Glomerular visceral epithelial cell (primary cell): ENCODE measurements around the gene LCOR.
A peak's percentile ranks its signal among the peaks of the same experiment; 100 is the strongest.

Experiments used
- DNase-seq: peaks from one replicate; pipeline ENCODE4 v3.0.0-alpha.2; 2016; ENCODE audit errors: extremely low spot score

The LCOR gene

GRCh38 chr10:96986200-96986856, 154.2 kb downstream of the LCOR start:
- DNase-seq = no peak

- no peak for DNase-seq
Measured at GRCh38 chr10:96987141-96987841, 155.2 kb downstream of the LCOR start.

- peak; percentile 8 for DNase-seq
Measured at GRCh38 chr10:96987842-96988175, 155.7 kb downstream of the LCOR start.

GRCh38 chr10:96988426-96988825, 156.3 kb downstream of the LCOR start:
- DNase-seq = peak; percentile 46

- peak; percentile 74 for DNase-seq
Measured at GRCh38 chr10:96991313-96991841, 159.3 kb downstream of the LCOR start.

- no peak for DNase-seq
Measured at GRCh38 chr10:96992721-96993120, 160.6 kb downstream of the LCOR start.

- DNase-seq = peak; percentile 46
Measured at GRCh38 chr10:96995851-96996250, 163.8 kb downstream of the LCOR start.

GRCh38 chr10:96996275-96996965, 164.3 kb downstream of the LCOR start:
- peak; percentile 25 for DNase-seq

GRCh38 chr10:96998329-96998888, 166.3 kb downstream of the LCOR start:
- DNase-seq = peak; percentile 89

- DNase-seq = no peak
Measured at GRCh38 chr10:96999337-96999736, 167.2 kb downstream of the LCOR start.

GRCh38 chr10:96999987-97000386, 167.9 kb downstream of the LCOR start:
- no peak for DNase-seq

- DNase-seq = no peak
Measured at GRCh38 chr10:97000487-97001182, 168.5 kb downstream of the LCOR start.

- DNase-seq = no peak
Measured at GRCh38 chr10:97001183-97001991, 169.3 kb downstream of the LCOR start.

- no peak for DNase-seq
Measured at GRCh38 chr10:97002670-97003069, 170.6 kb downstream of the LCOR start.

- DNase-seq = no peak
Measured at GRCh38 chr10:97003151-97003803, 171.2 kb downstream of the LCOR start.

GRCh38 chr10:97003804-97004201, 171.7 kb downstream of the LCOR start:
- DNase-seq = no peak

- DNase-seq = no peak
Measured at GRCh38 chr10:97004591-97004990, 172.5 kb downstream of the LCOR start.

GRCh38 chr10:97005349-97005748, 173.3 kb downstream of the LCOR start:
- DNase-seq = no peak

- DNase-seq = no peak
Measured at GRCh38 chr10:97006364-97006763, 174.3 kb downstream of the LCOR start.

GRCh38 chr10:97007417-97007816, 175.3 kb downstream of the LCOR start:
- no peak for DNase-seq
